HG02852 (cell line): Measurements from ENCODE around the gene ARID3A.

ENCODE experiments used
- ATAC-seq: cut with Tn5 transposase; IDR thresholded peaks from one replicate; pipeline ENCODE4 v1.9.1; 2021; ENCODE audit warnings: mild to moderate bottlenecking, moderate library complexity; ENCODE audit not compliant: unreplicated experiment

ARID3A gene

DNA sequence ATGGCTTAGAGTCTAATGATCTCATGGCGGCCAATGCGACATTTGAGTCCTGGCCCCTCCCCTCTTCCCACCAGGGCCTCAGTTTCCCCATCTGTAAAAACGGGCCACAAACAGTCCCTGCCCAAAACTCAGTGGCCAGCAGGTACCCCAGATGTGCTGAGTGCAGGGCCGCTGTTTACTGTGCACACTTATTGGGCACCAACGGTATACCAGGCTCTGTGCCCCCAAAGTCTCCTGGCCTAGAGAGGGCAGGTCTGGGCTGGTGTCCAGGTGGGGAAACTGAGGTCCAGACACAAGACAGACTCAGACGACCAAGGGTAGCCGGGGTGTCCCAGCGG is 34.7 kb downstream of the ARID3A start:
- ATAC-seq, result no peak

- no peak for ATAC-seq
These were observed 36.2 kb downstream of the ARID3A start for GRCh38 chr19:961866-962620.

GRCh38 chr19:962683-963400 is 37.0 kb downstream of the ARID3A start:
- ATAC-seq, result no peak

GRCh38 chr19:963486-963951 is 37.7 kb downstream of the ARID3A start:
- ATAC-seq, result no peak

DNA sequence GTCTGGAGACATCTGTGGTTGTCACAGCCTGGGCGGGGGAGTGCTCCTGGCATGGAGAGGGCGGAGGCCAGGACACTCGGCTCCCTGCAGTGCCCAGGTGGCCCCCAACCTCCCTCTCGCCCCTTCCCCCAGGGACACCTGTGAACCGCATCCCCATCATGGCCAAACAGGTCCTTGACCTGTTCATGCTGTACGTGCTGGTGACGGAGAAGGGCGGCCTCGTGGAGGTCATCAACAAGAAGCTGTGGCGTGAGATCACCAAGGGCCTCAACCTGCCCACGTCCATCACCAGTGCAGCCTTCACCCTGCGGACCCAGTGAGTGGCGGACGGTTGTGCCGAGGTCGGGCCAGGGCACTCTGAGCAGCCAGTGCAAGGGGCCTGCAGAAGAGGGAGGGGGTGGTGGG is 38.3 kb downstream of the ARID3A start:
- ATAC-seq, result no peak

GRCh38 chr19:964761-965694 is 39.2 kb downstream of the ARID3A start:
- no peak for ATAC-seq

DNA sequence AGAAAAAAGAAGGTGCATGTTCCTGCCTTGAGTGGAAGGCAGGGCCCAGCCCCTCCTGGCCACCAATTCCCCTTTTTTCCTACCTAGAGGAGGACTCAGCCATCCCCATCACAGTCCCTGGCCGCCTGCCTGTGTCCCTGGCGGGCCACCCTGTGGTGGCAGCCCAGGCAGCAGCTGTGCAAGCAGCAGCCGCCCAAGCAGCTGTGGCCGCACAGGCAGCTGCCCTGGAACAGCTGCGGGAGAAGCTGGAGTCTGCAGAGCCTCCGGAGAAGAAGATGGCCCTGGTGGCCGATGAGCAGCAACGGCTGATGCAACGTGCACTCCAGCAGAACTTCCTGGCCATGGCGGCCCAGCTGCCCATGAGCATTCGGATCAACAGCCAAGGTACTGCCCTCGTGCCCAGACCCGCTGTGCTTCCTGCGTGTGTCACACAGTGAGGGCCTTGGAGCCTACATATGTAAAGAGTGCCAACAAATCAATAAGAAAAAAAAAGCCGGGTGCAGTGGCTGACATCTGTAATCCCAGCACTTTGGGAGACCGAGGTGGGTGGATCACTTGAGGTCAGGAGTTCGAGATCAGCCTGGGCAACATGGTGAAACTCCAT is 40.8 kb downstream of the ARID3A start:
- ATAC-seq, result no peak

GRCh38 chr19:970695-971094 is 44.9 kb downstream of the ARID3A start:
- no peak for ATAC-seq

DNA sequence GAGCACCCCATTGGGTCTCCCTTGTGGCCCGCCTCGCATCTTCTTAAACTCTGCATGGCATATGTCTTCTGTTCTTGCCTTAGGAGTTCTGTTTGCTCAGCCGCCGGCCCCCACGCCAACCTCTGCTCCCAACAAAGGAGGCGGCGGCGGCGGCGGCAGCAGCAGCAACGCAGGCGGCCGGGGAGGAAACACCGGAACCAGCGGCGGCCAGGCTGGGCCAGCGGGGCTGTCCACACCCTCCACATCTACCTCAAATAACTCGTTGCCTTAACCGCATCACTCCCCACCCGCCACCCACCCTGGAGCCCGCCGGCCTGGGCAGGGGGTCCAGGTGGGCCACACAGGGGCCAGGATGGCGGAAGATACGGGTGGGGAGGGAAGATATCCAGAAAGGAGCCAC is 46.0 kb downstream of the ARID3A start:
- no peak for ATAC-seq

GRCh38 chr19:972281-972680 is 46.4 kb downstream of the ARID3A start:
- ATAC-seq, result no peak

GRCh38 chr19:973726-974563 is 48.1 kb downstream of the ARID3A start:
- ATAC-seq, result no peak

DNA sequence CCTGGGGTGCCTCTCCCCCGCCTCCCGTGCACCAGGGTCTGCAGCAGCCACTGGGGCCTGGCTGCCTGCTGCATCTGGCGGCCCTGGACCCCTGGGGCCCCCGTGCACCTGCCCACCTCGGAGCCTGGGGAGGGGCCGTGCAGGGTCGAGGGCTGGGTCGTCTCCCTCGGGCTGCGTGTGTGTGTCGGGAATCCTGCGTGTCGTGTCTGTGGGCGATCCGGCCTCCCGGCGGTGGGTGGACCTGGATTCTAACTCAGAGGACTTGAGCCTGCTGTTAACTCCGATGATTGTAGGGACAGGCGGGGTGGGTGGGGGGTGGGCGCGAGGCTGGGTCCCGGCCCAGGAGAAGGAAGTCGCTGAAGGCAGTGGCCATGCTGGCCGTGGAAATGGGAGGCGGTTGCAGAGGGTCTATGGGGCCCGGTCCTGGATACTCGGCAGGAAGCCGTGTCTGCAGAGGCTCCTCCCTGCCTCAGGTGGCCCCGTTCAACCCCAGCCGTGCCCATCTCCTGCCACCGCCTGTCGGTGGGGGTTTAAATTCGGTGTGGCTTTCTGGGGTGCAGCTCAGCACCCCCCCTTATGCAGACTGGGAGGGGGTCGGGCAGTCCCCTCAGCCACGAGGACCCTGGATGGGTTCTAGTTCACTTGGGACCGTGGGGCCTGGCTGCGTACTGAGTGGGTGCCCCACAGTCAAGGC is 48.9 kb downstream of the ARID3A start:
- ATAC-seq, result no peak

GRCh38 chr19:976476-976875 is 50.6 kb downstream of the ARID3A start:
- ATAC-seq, result no peak

- no peak for ATAC-seq
These were observed 51.2 kb downstream of the ARID3A start for GRCh38 chr19:977058-977464.

- ATAC-seq, result no peak
These were observed 53.5 kb downstream of the ARID3A start for GRCh38 chr19:979318-979741.

DNA sequence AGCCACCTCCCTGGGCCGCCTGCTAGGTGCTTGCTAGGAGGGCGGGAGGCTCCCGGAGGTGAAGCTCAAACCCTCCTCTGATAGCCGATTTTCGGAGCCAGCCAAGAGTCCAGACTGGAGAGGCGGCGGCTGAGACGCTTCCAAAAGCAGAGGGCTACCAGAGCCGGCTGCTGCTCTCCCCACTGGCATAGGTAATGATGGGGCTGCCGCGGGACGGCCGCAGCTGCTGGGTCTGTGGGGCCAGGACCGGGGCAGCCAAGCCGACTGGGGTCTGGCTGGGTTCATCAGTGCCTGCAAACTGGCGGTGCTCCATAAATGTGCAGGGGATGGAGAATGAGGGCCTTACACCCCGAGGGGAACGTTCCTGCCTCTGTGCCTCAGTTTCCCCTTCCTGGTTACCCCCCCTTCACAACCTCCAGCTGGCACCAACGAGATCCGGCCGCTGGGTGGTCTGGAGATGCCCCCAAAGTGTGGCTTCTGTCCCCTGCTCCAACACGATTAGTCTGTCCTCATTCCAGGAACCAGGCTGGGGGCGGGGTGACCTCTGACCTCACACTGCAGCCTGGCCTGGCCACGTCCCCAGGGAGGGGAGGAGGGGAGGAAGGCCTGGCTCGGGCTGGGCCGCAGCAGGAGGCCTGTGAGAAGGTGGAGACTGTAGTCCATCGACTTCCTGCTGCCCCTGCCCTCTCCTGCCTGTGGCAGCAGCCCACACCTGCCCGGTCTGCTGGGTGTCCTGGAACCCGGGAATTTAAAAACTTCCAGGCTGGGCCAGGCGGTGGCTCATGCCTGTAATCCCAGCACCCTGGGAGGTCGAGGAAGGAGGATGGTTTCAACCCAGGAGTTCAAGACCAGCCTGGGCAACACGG is 54.5 kb downstream of the ARID3A start:
- ATAC-seq, result no peak

GRCh38 chr19:982567-983170 is 56.8 kb downstream of the ARID3A start:
- no peak for ATAC-seq
